Measurements from ENCODE around the gene TMEM184C. TPM values are rescaled to one million over a fixed set of nuclear protein-coding genes. Genes with fewer than 3 reads are reported as not detected.

TMEM184C gene
- total RNA-seq, 2 experiments from 2014 or later = 18.5 to 20.6 TPM

GRCh38 chr4:147605499-147605898, 11.7 kb upstream of the TMEM184C start:
- Mint-ChIP-seq H3K36me3 (ENCODE audit: low read depth) (no peaks in the 10 kb centered on the region), H3K4me1 (ENCODE audit: low read depth) (no peaks in the 10 kb centered on the region), H3K4me3 (no peak overlapping the region), H3K27me3 (ENCODE audit: low read depth) (peaks cover 10% of the 10 kb centered on the region), H3K9me3 (ENCODE audit: insufficient read depth) (no peaks in the 10 kb centered on the region), H3K27ac (no peak overlapping the region)
- ChIA-PET POLR2A (no interaction called here), CTCF (interaction anchor here (0.9 kb wide), 1 partner anchor 103 kb away, joined by 3 read pairs; no protein-coding TSS in a partner anchor)
- no peak for DNase-seq
- no peak for ATAC-seq

GRCh38 chr4:147607471-147607870, 9.7 kb upstream of the TMEM184C start:
- Mint-ChIP-seq H3K4me1 (ENCODE audit: low read depth) (no peaks in the 10 kb centered on the region), H3K36me3 (ENCODE audit: low read depth) (no peaks in the 10 kb centered on the region), H3K4me3 (no peak overlapping the region), H3K9me3 (ENCODE audit: insufficient read depth) (no peaks in the 10 kb centered on the region), H3K27me3 (ENCODE audit: low read depth) (peaks cover 15% of the 10 kb centered on the region), H3K27ac (no peak overlapping the region)
- no peak for ATAC-seq
- POLR2A ChIA-PET = no interaction called here
- no peak for DNase-seq
- CTCF ChIA-PET = interaction anchor here (1.0 to 1.2 kb wide), 2 partner anchors 10 to 259 kb away, joined by 3 to 4 read pairs; no protein-coding TSS in a partner anchor

GRCh38 chr4:147610686-147611085, 6.5 kb upstream of the TMEM184C start:
- ChIA-PET POLR2A (no interaction called here), CTCF (no interaction called here)
- ATAC-seq (no peak), DNase-seq (no peak)
- H3K36me3 Mint-ChIP-seq (ENCODE audit: low read depth) = no peaks in the 10 kb centered on the region
- H3K9me3 Mint-ChIP-seq (ENCODE audit: insufficient read depth) = no peaks in the 10 kb centered on the region
- H3K27ac Mint-ChIP-seq = no peak overlapping the region
- H3K4me3 Mint-ChIP-seq = no peak overlapping the region
- peaks cover 25% of the 10 kb centered on the region for H3K27me3 Mint-ChIP-seq (ENCODE audit: low read depth)
- no peaks in the 10 kb centered on the region for H3K4me1 Mint-ChIP-seq (ENCODE audit: low read depth)

GRCh38 chr4:147616849-147617172, 386 bp upstream of the TMEM184C start:
- no peak for ATAC-seq
- peak overlapping the region; percentile 86 for H3K4me3 Mint-ChIP-seq
- CTCF ChIA-PET = interaction anchor here (1.1 to 4.2 kb wide), 9 partner anchors 11 to 250 kb away, joined by 3 to 69 read pairs (median 5); partner anchors contain the start of genes ARHGAP10 and PRMT9

GRCh38 chr4:147617841-147618691, 869 bp downstream of the TMEM184C start:
- H3K4me1 Mint-ChIP-seq (ENCODE audit: low read depth) = peaks cover 25% of the 10 kb centered on the region
- CTCF ChIA-PET = interaction anchor here (0.6 to 4.2 kb wide), 9 partner anchors 11 to 1475 kb away, joined by 3 to 69 read pairs (median 4); partner anchors contain the start of genes ARHGAP10 and PRMT9
- H3K36me3 Mint-ChIP-seq (ENCODE audit: low read depth) = peaks cover 22% of the 10 kb centered on the region
- peak; percentile 7 for ATAC-seq
- no peaks in the 10 kb centered on the region for H3K9me3 Mint-ChIP-seq (ENCODE audit: insufficient read depth)
- peak overlapping the region; percentile 86 for H3K4me3 Mint-ChIP-seq
- H3K27me3 Mint-ChIP-seq (ENCODE audit: low read depth) = peaks cover 8% of the 10 kb centered on the region
- peak overlapping the region; percentile 94 for H3K27ac Mint-ChIP-seq
- POLR2A ChIA-PET = interaction anchor here (0.5 to 2.8 kb wide), 8 partner anchors 21 to 249 kb away, joined by 3 to 32 read pairs (median 6); partner anchors contain the start of genes ARHGAP10 and PRMT9
- no peak for DNase-seq

More at GRCh38 chr4:147616849-147617172, 386 bp upstream of the TMEM184C start:
- POLR2A ChIA-PET = interaction anchor here (0.6 to 2.8 kb wide), 9 partner anchors 17 to 826 kb away, joined by 3 to 32 read pairs (median 5); partner anchors contain the start of genes ARHGAP10 and PRMT9
- Mint-ChIP-seq H3K27me3 (ENCODE audit: low read depth) (peaks cover 17% of the 10 kb centered on the region), H3K27ac (peak overlapping the region; percentile 94), H3K4me1 (ENCODE audit: low read depth) (peaks cover 22% of the 10 kb centered on the region), H3K36me3 (ENCODE audit: low read depth) (peaks cover 17% of the 10 kb centered on the region), H3K9me3 (ENCODE audit: insufficient read depth) (no peaks in the 10 kb centered on the region)
- no peak for DNase-seq

- Mint-ChIP-seq H3K27me3 (ENCODE audit: low read depth) (no peaks in the 10 kb centered on the region), H3K4me1 (ENCODE audit: low read depth) (peaks cover 25% of the 10 kb centered on the region), H3K36me3 (ENCODE audit: low read depth) (peaks cover 30% of the 10 kb centered on the region), H3K27ac (no peak overlapping the region), H3K4me3 (peak overlapping the region; percentile 5), H3K9me3 (ENCODE audit: insufficient read depth) (no peaks in the 10 kb centered on the region)
- ChIA-PET CTCF (interaction anchor here (1.9 kb wide), 1 partner anchor 247 kb away, joined by 7 read pairs; no protein-coding TSS in a partner anchor), POLR2A (no interaction called here)
- DNase-seq (no peak), ATAC-seq (no peak)
These were observed 3.1 kb downstream of the TMEM184C start for GRCh38 chr4:147620315-147620714.

GRCh38 chr4:147625733-147626132, 8.5 kb downstream of the TMEM184C start:
- Mint-ChIP-seq H3K36me3 (ENCODE audit: low read depth) (peaks cover 53% of the 10 kb centered on the region), H3K4me1 (ENCODE audit: low read depth) (peaks cover 7% of the 10 kb centered on the region), H3K4me3 (no peak overlapping the region), H3K27me3 (ENCODE audit: low read depth) (no peaks in the 10 kb centered on the region), H3K9me3 (ENCODE audit: insufficient read depth) (no peaks in the 10 kb centered on the region), H3K27ac (no peak overlapping the region)
- POLR2A ChIA-PET = no interaction called here
- CTCF ChIA-PET = interaction anchor here (1.3 kb wide), 1 partner anchor 241 kb away, joined by 8 read pairs; no protein-coding TSS in a partner anchor
- no peak for DNase-seq
- ATAC-seq = no peak

GRCh38 chr4:147626903-147627302, 9.7 kb downstream of the TMEM184C start:
- Mint-ChIP-seq H3K36me3 (ENCODE audit: low read depth) (peaks cover 57% of the 10 kb centered on the region), H3K27ac (no peak overlapping the region), H3K9me3 (ENCODE audit: insufficient read depth) (no peaks in the 10 kb centered on the region), H3K4me3 (no peak overlapping the region), H3K4me1 (ENCODE audit: low read depth) (peaks cover 3% of the 10 kb centered on the region), H3K27me3 (ENCODE audit: low read depth) (no peaks in the 10 kb centered on the region)
- DNase-seq = no peak
- CTCF ChIA-PET = interaction anchor here (1.3 kb wide), 1 partner anchor 239 kb away, joined by 8 read pairs; no protein-coding TSS in a partner anchor
- POLR2A ChIA-PET = no interaction called here
- ATAC-seq = no peak

GRCh38 chr4:147628415-147628814, 11.2 kb downstream of the TMEM184C start:
- no peaks in the 10 kb centered on the region for H3K9me3 Mint-ChIP-seq (ENCODE audit: insufficient read depth)

GRCh38 chr4:147629783-147630730, 12.9 kb downstream of the TMEM184C start:
- ChIA-PET POLR2A (no interaction called here), CTCF (interaction anchor here (1.3 to 4.4 kb wide), 3 partner anchors 11 to 236 kb away, joined by 3 to 20 read pairs (median 3); no protein-coding TSS in a partner anchor)
- peaks cover 64% of the 10 kb centered on the region for H3K36me3 Mint-ChIP-seq (ENCODE audit: low read depth)
- no peaks in the 10 kb centered on the region for H3K9me3 Mint-ChIP-seq (ENCODE audit: insufficient read depth)
- DNase-seq (no peak), ATAC-seq (no peak)
- no peaks in the 10 kb centered on the region for H3K27me3 Mint-ChIP-seq (ENCODE audit: low read depth)
- H3K4me1 Mint-ChIP-seq (ENCODE audit: low read depth) = no peaks in the 10 kb centered on the region
- H3K4me3 Mint-ChIP-seq = no peak overlapping the region
- H3K27ac Mint-ChIP-seq = no peak overlapping the region

More at GRCh38 chr4:147628415-147628814, 11.2 kb downstream of the TMEM184C start:
- Mint-ChIP-seq H3K36me3 (ENCODE audit: low read depth) (peaks cover 60% of the 10 kb centered on the region), H3K27me3 (ENCODE audit: low read depth) (no peaks in the 10 kb centered on the region), H3K27ac (no peak overlapping the region), H3K4me3 (no peak overlapping the region), H3K4me1 (ENCODE audit: low read depth) (no peaks in the 10 kb centered on the region)
- ChIA-PET CTCF (interaction anchor here (0.7 to 4.4 kb wide), 4 partner anchors 11 to 238 kb away, joined by 3 to 20 read pairs (median 4); partner anchors contain the start of gene TMEM184C), POLR2A (no interaction called here)
- DNase-seq = no peak
- no peak for ATAC-seq

- POLR2A ChIA-PET = no interaction called here
- no peak overlapping the region for H3K27ac Mint-ChIP-seq
- no peak for ATAC-seq
- H3K9me3 Mint-ChIP-seq (ENCODE audit: insufficient read depth) = no peaks in the 10 kb centered on the region
- DNase-seq = no peak
- CTCF ChIA-PET = interaction anchor here (1.9 kb wide), 1 partner anchor 234 kb away, joined by 6 read pairs; no protein-coding TSS in a partner anchor
- no peak overlapping the region for H3K4me3 Mint-ChIP-seq
- H3K36me3 Mint-ChIP-seq (ENCODE audit: low read depth) = peaks cover 61% of the 10 kb centered on the region
- H3K27me3 Mint-ChIP-seq (ENCODE audit: low read depth) = no peaks in the 10 kb centered on the region
- H3K4me1 Mint-ChIP-seq (ENCODE audit: low read depth) = no peaks in the 10 kb centered on the region
These were observed 15.9 kb downstream of the TMEM184C start for GRCh38 chr4:147633113-147633512.

Data from activated CD8-positive, alpha-beta T cell treated with anti-CD3 and anti-CD28 coated beads, Interleukin-2, amount 10 ng/mL, durations not matched to agents 7 days and 5 days (primary cell).